ENCODE results near the gene ASXL1. TPM values are rescaled to one million over a fixed set of nuclear protein-coding genes. Genes with fewer than 3 reads are reported as not detected.

The ASXL1 gene
- total and polyA plus RNA-seq, 8 donors = 32.9 to 57.7 (median 38.0) TPM

DNA sequence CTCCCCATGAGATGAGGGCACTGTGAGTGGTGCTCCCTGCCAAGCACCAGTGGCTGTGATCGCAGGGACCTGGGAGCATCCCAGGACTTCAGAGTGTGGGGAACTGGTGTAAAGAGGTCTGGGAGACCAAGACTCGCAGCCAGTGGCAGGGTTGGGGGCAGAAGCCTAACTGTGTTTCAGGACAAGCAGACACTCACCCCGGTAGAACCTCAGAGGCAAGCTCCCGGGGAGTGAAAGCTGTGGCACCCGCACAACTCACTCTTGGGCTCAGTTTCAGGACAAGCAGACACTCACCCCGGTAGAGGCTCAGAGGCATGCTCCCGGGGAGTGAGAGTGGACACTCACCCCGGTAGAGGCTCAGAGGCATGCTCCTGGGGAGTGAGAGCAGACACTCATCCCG lies 112.8 kb downstream of the ASXL1 start:
- no peak for FAIRE-seq
- 83 to 95% methylated on average over 8 to 9 of the region's 9 CpGs for WGBS, 2 donors
- intact Hi-C loops (cut with DNase I) = no loop called here
- TF ChIP-seq, protein P1, sequence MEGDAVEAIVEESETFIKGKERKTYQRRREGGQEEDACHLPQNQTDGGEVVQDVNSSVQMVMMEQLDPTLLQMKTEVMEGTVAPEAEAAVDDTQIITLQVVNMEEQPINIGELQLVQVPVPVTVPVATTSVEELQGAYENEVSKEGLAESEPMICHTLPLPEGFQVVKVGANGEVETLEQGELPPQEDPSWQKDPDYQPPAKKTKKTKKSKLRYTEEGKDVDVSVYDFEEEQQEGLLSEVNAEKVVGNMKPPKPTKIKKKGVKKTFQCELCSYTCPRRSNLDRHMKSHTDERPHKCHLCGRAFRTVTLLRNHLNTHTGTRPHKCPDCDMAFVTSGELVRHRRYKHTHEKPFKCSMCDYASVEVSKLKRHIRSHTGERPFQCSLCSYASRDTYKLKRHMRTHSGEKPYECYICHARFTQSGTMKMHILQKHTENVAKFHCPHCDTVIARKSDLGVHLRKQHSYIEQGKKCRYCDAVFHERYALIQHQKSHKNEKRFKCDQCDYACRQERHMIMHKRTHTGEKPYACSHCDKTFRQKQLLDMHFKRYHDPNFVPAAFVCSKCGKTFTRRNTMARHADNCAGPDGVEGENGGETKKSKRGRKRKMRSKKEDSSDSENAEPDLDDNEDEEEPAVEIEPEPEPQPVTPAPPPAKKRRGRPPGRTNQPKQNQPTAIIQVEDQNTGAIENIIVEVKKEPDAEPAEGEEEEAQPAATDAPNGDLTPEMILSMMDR (IDR thresholded peaks at IDR 0.05) = no peak
- H3K27ac ChIP-seq = peak overlapping the region in 2 of 4 donors; percentile 22 to 23
- peaks cover 34 to 36% (median 36%) of the 10 kb centered on the region in 3 donors for H3K4me1 ChIP-seq
- no peaks in the 10 kb centered on the region for H3K9me3 ChIP-seq
- peaks cover 0 to 7% (median 0%) of the 10 kb centered on the region in 3 donors for H3K36me3 ChIP-seq
- ATAC-seq = no peak
- H3K4me3 ChIP-seq = no peak overlapping the region
- DNase-seq = peak in 1 of 6 donors; percentile 44
- H3K27me3 ChIP-seq = no peaks in the 10 kb centered on the region

DNA sequence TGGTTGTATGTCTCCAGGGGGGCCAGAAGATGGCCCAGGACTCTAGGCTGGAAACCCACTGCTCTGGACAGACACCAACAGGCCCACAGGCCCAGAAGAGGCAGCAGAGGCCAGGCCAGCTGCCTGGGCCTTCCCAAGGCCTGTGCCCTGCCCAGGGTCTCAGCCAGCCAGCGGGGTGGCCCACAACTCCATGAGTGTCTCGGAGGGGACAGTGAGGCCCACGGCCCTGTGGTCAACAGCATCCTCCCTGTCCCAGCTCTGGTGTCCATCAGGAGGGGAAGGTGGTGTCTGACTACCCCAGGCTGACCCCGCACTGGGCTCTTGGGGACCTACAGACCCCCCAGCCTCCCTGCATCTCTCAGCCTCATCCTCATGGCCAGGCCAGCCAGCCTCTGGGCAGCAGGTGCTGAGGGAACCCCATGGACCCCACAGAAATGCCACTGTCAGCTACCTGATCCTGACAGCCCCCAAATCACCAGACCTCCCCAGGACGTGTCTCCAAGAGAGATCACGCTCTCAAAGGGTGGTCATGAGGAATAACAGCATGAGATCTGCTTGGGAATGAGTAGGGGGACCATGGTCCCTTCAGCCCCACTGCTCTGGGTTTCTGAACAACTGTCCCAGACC lies 114.6 kb downstream of the ASXL1 start:
- WGBS, 2 donors = 89 to 95% methylated on average over 6 of the region's 6 CpGs
- peak overlapping the region in 3 of 4 donors; percentile 19 to 55 (median 39) for H3K27ac ChIP-seq
- peaks cover 0 to 7% (median 0%) of the 10 kb centered on the region in 3 donors for H3K36me3 ChIP-seq
- intact Hi-C loops (cut with DNase I) = no loop called here
- H3K27me3 ChIP-seq = no peaks in the 10 kb centered on the region
- ATAC-seq (no peak), FAIRE-seq (no peak), DNase-seq (peak in 2 of 6 donors; percentile 55 to 64)
- no peak overlapping the region for H3K4me3 ChIP-seq
- peaks cover 44 to 45% (median 45%) of the 10 kb centered on the region in 3 donors for H3K4me1 ChIP-seq
- no peaks in the 10 kb centered on the region for H3K9me3 ChIP-seq
- TF ChIP-seq, protein P1 (IDR thresholded peaks at IDR 0.05) = no peak

DNA sequence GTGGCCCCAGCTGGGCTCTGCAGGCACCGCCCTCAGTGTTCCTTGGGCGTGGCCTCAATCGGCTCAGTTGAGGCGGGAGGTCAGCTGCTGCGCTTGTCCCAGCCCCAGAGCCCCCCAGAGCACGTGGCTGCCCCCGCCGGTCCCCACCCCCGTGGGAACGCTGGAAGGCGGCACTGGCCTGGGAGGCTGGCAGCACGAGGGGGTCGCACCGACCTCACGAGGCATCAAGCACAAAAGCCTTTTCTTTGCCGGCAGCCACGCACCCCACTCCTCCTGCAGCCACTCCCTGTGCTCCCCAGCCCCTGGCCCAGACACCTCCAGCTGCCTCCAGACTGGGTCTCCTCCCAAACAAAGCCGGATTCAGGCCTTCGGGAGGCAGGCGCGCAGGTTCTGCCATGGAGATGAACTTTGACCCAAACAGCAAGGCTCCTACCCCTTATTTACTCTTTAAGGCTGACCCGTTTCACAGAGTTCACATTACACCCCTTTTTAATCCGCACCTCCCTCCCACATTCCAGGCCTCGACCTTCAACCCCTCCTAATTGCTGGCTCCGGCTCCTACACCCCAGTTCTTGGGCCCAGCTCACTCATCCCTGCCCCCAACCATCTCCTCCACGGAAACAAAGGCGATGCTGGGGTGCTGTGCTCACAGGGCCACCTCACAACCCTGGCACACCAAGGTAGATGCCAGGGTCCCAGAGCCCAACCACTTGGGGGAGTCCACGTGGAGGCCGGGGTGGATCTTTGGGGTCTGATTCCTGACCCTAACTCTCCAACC lies 115.3 kb downstream of the ASXL1 start:
- peak overlapping the region in 1 of 4 donors; percentile 17 for H3K4me3 ChIP-seq
- H3K9me3 ChIP-seq = no peaks in the 10 kb centered on the region
- no peaks in the 10 kb centered on the region for H3K27me3 ChIP-seq
- 21 to 30% methylated on average over 29 of the region's 29 CpGs for WGBS, 2 donors
- DNase-seq (peak; percentile 14 to 73 (median 36)), ATAC-seq (no peak), FAIRE-seq (no peak)
- H3K36me3 ChIP-seq = peaks cover 0 to 7% (median 0%) of the 10 kb centered on the region in 3 donors
- intact Hi-C loops (cut with DNase I) = no loop called here
- H3K27ac ChIP-seq = peak overlapping the region; percentile 19 to 72 (median 52)
- TF ChIP-seq, protein P1 (IDR thresholded peaks at IDR 0.05) = no peak
- H3K4me1 ChIP-seq = peaks cover 46 to 51% (median 47%) of the 10 kb centered on the region in 3 donors

DNA sequence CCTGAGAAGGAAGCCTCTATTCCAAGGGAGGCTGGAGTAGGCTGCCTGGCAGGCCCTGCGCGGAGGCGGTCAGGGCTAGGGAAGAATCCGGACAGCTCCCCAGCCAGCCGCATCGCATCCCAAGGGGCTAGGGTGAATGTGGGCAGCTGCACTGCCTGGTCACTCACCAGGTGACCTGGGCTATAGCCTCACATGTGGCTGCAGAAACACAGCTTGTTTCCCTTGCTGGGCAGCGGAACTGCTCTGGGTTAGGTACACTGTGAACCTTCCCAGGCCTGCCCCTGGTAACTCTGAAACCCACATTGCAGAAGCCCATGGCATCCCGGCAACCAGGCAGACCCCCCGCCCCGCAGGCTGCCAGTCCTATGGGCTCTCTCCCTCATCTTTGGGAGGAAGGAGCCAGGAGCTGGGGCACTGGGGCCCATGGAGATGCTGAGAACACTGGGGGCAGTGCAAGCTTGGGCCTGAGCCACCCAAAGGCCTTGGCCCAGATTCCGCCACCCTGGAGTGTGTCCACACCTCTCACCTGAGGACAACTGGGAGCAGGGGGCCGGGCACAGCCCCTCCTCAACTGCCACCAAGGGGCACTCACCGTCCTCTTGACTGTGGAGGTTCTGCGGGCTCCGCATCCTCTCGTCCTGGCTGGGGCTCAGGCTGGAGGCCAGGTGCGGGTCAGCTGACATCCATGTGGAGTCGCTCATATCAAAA lies 116.0 kb downstream of the ASXL1 start:
- 56 to 57% methylated on average over 18 of the region's 18 CpGs for WGBS, 2 donors
- peak in 5 of 6 donors; percentile 31 to 62 (median 39) for DNase-seq
- intact Hi-C loops (cut with DNase I) = no loop called here
- TF ChIP-seq, protein P1 (IDR thresholded peaks at IDR 0.05) = no peak
- Histone ChIP-seq H3K36me3 (peaks cover 0 to 7% (median 0%) of the 10 kb centered on the region in 3 donors), H3K27ac (peak overlapping the region; percentile 56 to 74 (median 68)), H3K27me3 (no peaks in the 10 kb centered on the region), H3K4me3 (peak overlapping the region in 2 of 4 donors; percentile 17 to 20), H3K4me1 (peaks cover 47 to 56% (median 53%) of the 10 kb centered on the region in 3 donors), H3K9me3 (no peaks in the 10 kb centered on the region)
- peak in 2 of 4 donors; percentile 4 to 10 for ATAC-seq
- no peak for FAIRE-seq

Measured in pancreas (tissue), 10 donors.